Uterine smooth muscle cell (primary cell): Measurements from ENCODE around the gene ADRB1. TPM values are rescaled to one million over a fixed set of nuclear protein-coding genes. Genes with fewer than 3 reads are reported as not detected.

ENCODE experiments used
- total RNA-seq: library from RNA; depleted of rRNA; stranded (reverse); fragments of >200 nt; gene quantifications from 2 replicates; pipeline ENCODE4 v1.2.3, GENCODE V29; 2014

The ADRB1 gene
- not detected in 2 replicates for total RNA-seq

GRCh38 chr10:114043532-114044246 is at the start of gene ADRB1:
Gene ADRB1 (plus strand): TSS chr10:114043866. CDS start chr10:114044133, 267 bp downstream.

Other genes with a start within 250 kb of the ADRB1 start
- 9.1 and 13.1 TPM in 2 replicates for gene DCLRE1A, start 189.8 kb upstream of the ADRB1 start, total RNA-seq
- 18.6 and 23.9 TPM in 2 replicates for gene NHLRC2, start 189.2 kb upstream of the ADRB1 start, total RNA-seq
- gene CCDC186, start 130.3 kb downstream of the ADRB1 start, total RNA-seq = 12.2 and 18.5 TPM in 2 replicates
- gene TDRD1, start 135.5 kb downstream of the ADRB1 start, total RNA-seq = 0.44 and 0.62 TPM in 2 replicates
- not detected in 2 replicates for gene VWA2, start 195.4 kb downstream of the ADRB1 start, total RNA-seq